ENCODE data around the gene POLRMT. TPM values are rescaled to one million over a fixed set of nuclear protein-coding genes. Genes with fewer than 3 reads are reported as not detected.

POLRMT gene
- total RNA-seq, 4 donors from 2014 or later: 33.8 to 119 (median 70.5) TPM

DNA sequence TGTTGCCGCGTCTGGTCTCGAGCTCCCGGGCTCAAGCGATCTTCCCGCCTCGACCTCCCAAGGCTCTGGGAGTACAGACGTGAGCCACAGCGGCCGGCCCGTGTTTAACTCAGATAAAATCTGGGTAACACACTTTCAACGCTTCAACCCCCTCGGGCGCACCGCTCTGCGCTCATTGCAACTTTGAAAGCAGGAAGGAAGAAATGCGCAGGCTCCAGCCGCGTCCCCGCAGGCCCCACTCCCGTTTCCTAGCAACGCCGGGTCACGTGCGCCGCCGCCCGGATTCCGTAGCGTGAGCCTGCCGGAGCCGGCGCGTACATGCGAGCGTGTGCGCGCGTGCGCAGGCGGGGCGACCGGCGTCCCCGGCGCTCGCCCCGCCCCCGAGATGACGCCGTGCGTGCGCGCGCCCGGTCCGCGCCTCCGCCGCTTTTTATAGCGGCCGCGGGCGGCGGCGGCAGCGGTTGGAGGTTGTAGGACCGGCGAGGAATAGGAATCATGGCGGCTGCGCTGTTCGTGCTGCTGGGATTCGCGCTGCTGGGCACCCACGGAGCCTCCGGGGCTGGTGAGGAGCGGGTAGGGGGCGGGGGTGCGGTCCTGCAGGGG, 61.1 kb downstream of the POLRMT start, which contains the start of gene BSG:
TSS of gene BSG (plus strand) at position 457 of the 603 bp plus-strand sequence. CDS start at position 496, 39 bp downstream.
- Histone ChIP-seq H3K9me3 (no peaks in the 10 kb centered on the region), H3K27ac (peak within 1 kb of the TSS; percentile 82 to 92 (median 88)), H3K4me1 (peaks cover 3 to 42% (median 19%) of the 10 kb centered on the region in 4 donors), H3K27me3 (no peaks in the 10 kb centered on the region), H3K36me3 (no peaks in the 10 kb centered on the region), H3K4me3 (peak within 1 kb of the TSS; percentile 90 to 98 (median 92))
- peak; percentile 97 to 99 (median 99) for DNase-seq
- TF ChIP-seq, protein P1, sequence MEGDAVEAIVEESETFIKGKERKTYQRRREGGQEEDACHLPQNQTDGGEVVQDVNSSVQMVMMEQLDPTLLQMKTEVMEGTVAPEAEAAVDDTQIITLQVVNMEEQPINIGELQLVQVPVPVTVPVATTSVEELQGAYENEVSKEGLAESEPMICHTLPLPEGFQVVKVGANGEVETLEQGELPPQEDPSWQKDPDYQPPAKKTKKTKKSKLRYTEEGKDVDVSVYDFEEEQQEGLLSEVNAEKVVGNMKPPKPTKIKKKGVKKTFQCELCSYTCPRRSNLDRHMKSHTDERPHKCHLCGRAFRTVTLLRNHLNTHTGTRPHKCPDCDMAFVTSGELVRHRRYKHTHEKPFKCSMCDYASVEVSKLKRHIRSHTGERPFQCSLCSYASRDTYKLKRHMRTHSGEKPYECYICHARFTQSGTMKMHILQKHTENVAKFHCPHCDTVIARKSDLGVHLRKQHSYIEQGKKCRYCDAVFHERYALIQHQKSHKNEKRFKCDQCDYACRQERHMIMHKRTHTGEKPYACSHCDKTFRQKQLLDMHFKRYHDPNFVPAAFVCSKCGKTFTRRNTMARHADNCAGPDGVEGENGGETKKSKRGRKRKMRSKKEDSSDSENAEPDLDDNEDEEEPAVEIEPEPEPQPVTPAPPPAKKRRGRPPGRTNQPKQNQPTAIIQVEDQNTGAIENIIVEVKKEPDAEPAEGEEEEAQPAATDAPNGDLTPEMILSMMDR (IDR thresholded peaks at IDR 0.05): no peak
- TF ChIP-seq POLR2A (IDR thresholded peaks at IDR 0.05): peak; percentile 93 to 96

DNA sequence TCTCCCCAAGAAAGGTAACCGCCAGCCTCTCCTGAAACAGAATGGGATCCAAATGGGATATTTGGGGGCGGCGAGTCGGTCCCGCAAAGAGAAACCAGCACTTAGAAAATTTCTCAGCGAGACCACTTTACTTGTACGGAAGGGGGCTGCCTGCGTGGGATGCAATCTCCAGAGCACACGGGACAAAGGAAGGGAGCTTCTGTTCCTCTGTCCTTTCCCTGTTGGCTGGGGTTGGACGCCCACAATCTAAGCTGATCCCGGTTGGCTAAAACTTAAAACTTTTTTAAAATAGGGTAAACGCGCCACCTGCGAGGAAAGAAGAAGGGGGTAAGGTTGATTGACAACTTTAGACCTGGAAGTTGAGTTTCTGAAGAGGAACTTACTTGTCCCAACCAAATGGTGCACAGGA, 61.8 kb downstream of the POLRMT start:
- Histone ChIP-seq H3K36me3 (no peaks in the 10 kb centered on the region), H3K27ac (peak overlapping the region; percentile 82 to 92 (median 88)), H3K4me1 (peaks cover 3 to 42% (median 19%) of the 10 kb centered on the region in 4 donors), H3K27me3 (no peaks in the 10 kb centered on the region), H3K4me3 (peak overlapping the region; percentile 90 to 98 (median 92)), H3K9me3 (no peaks in the 10 kb centered on the region)
- no peak for TF ChIP-seq POLR2A (IDR thresholded peaks at IDR 0.05)
- TF ChIP-seq, protein P1 (IDR thresholded peaks at IDR 0.05): no peak
- peak in 1 of 3 donors; percentile 34 for DNase-seq

DNA sequence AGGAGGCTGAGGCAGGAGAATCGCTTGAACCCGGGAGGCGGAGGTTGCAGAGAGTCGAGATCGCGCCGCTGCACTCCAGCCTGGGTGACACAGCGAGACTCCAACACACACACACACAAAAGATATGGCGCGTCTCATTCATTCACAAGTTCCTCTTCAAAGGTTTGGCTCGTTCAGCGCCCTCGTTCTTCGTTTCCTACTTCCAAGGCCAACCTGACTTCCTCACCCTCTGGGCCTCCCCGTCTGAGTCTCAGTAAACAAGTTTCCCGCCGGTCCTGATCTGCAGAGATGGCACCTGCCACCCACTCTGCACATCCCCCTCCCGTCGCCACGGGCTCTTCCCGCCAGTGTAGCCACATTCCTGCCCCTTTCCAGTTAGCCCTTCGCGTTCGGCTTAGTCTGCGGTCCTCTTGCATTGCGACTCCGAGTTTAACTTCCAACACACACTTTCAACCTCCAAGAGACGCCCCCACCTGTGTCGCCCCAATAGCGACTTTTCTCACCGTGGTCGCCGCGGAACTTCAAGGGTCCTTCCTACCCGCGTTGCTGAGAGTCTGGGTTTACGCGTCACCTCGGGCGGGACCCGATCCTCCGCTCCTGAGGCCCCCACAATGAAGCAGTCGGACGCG, 62.3 kb downstream of the POLRMT start:
- Histone ChIP-seq H3K27me3 (no peaks in the 10 kb centered on the region), H3K9me3 (no peaks in the 10 kb centered on the region), H3K36me3 (no peaks in the 10 kb centered on the region), H3K27ac (peak overlapping the region; percentile 82 to 92 (median 88)), H3K4me3 (peak overlapping the region; percentile 90 to 98 (median 92)), H3K4me1 (peaks cover 3 to 38% (median 19%) of the 10 kb centered on the region in 4 donors)
- TF ChIP-seq POLR2A (IDR thresholded peaks at IDR 0.05): no peak
- TF ChIP-seq, protein P1 (IDR thresholded peaks at IDR 0.05): no peak
- peak; percentile 67 to 72 (median 68) for DNase-seq

DNA sequence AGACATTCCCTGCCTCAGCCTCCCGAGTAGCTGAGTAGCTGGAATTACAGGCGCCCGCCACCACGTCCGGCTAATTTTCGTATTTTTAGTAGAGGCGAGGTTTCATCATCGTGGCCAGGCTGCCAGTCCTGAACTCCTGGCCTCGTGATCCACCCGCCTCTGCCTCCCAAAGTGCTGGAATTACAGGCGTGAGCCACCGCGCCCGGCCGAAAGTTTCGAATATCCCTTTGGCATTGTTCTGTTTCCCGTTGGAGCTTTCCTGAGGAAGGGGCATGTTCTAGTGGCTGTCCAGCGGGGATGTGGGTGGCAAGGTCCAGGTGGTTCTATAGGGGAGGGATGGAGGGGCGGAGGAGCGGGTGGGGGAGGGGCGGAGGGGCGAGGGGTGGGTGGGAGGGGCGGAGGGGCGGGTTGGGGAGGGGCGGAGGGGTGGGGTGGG, 63.1 kb downstream of the POLRMT start:
- Histone ChIP-seq H3K36me3 (no peaks in the 10 kb centered on the region), H3K4me1 (peaks cover 3 to 30% (median 13%) of the 10 kb centered on the region in 4 donors), H3K27me3 (no peaks in the 10 kb centered on the region), H3K9me3 (no peaks in the 10 kb centered on the region), H3K27ac (no peak overlapping the region), H3K4me3 (no peak overlapping the region)
- TF ChIP-seq, protein P1 (IDR thresholded peaks at IDR 0.05): no peak
- no peak for TF ChIP-seq POLR2A (IDR thresholded peaks at IDR 0.05)
- no peak for DNase-seq

DNA sequence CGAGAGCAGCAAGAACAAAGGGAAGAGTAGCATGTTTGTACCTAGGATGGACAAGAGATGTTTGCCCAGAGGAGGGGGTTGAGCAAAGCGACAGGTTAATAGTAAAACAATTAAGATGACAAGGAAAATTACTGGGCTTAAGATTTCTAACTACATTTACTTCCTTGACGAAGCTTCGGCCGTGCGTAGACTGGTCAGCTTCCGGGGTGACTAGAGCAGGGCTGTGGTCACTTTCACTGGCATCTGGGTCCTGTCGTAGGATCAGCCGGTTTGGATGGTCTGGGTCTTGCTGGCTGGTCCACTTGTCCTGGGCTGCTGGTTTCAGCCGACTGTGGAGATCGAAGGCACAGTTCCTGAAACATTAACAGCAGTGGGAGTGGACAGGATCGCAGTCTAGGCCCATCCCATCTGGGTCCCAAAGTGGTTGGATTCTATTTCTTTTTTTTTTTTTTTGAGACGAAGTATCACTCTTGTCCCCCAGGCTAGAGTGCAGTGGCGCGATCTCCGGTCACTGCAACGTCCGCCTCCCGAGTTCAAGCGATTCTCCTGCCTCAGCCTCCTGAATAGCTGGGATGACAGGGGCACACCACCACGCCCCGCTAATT, 65.9 kb downstream of the POLRMT start:
- no peak for DNase-seq
- H3K9me3 ChIP-seq: no peaks in the 10 kb centered on the region
- H3K27me3 ChIP-seq: no peaks in the 10 kb centered on the region
- peaks cover 0 to 10% (median 0%) of the 10 kb centered on the region in 4 donors for H3K4me1 ChIP-seq
- H3K27ac ChIP-seq: no peak overlapping the region
- no peak for TF ChIP-seq POLR2A (IDR thresholded peaks at IDR 0.05)
- no peaks in the 10 kb centered on the region for H3K36me3 ChIP-seq
- no peak overlapping the region for H3K4me3 ChIP-seq

Other genes with a start within 250 kb of the POLRMT start
- gene C2CD4C, start 224.4 kb downstream of the POLRMT start, total RNA-seq: under 1 TPM in 2 of 4 donors, not detected in 2; 0.47 to 0.80 TPM
- gene SHC2, start 172.5 kb downstream of the POLRMT start, total RNA-seq: 10 to 100 TPM in 3 of 4 donors, 1 to 10 TPM in 1; 9.5 to 33.0 (median 18.3) TPM
- gene MADCAM1, start 137.1 kb downstream of the POLRMT start, total RNA-seq: 10 to 100 TPM in 1 of 4 donors, 1 to 10 TPM in 3; 1.4 to 25.6 (median 5.1) TPM
- 10 to 100 TPM; 11.6 to 35.7 (median 24.2) TPM for gene TPGS1, start 126.0 kb downstream of the POLRMT start, total RNA-seq
- gene CDC34, start 101.8 kb downstream of the POLRMT start, total RNA-seq: 10 to 100 TPM; 65.6 to 91.1 (median 75.2) TPM
- 1 to 10 TPM in 2 of 4 donors, not detected in 2; 2.8 to 4.0 TPM for gene GZMM, start 89.5 kb downstream of the POLRMT start, total RNA-seq
- gene BSG, start 60.9 kb downstream of the POLRMT start, total RNA-seq: 100 to 1,000 TPM; 149 to 501 (median 469) TPM
- not detected for gene HCN2, start 43.7 kb downstream of the POLRMT start, total RNA-seq
- not detected for gene FGF22, start 6.3 kb upstream of the POLRMT start, total RNA-seq
- gene RNF126, start 29.7 kb upstream of the POLRMT start, total RNA-seq: 100 to 1,000 TPM in 3 of 4 donors, 10 to 100 TPM in 1; 83.3 to 119 (median 115) TPM
- gene FSTL3, start 42.9 kb upstream of the POLRMT start, total RNA-seq: 10 to 100 TPM; 13.8 to 94.9 (median 34.9) TPM
- not detected for gene PRSS57, start 61.9 kb upstream of the POLRMT start, total RNA-seq
- 10 to 100 TPM in 3 of 4 donors, 1 to 10 TPM in 1; 7.5 to 33.8 (median 21.6) TPM for gene PALM, start 75.4 kb upstream of the POLRMT start, total RNA-seq
- gene MISP, start 117.6 kb upstream of the POLRMT start, total RNA-seq: 100 to 1,000 TPM; 116 to 828 (median 637) TPM
- 100 to 1,000 TPM; 173 to 436 (median 229) TPM for gene PTBP1, start 163.9 kb upstream of the POLRMT start, total RNA-seq
- gene PLPPR3, start 188.4 kb upstream of the POLRMT start, total RNA-seq: not detected
- gene AZU1, start 194.3 kb upstream of the POLRMT start, total RNA-seq: not detected
- not detected for gene PRTN3, start 207.5 kb upstream of the POLRMT start, total RNA-seq
- not detected for gene ELANE, start 218.8 kb upstream of the POLRMT start, total RNA-seq
- 100 to 1,000 TPM; 140 to 403 (median 303) TPM for gene CFD, start 226.1 kb upstream of the POLRMT start, total RNA-seq

All from Peyer's patch (tissue), 4 donors.